Measurements from ENCODE around the gene MIS18A.

- TF ChIP-seq EZH2 (optimal IDR thresholded peaks at IDR 0.05; ENCODE audit: low read depth, low read length) (no peak), EZH2phosphoT487 (IDR thresholded peaks at IDR 0.05; ENCODE audit: low read length) (no peak)
- TF ChIP-seq, protein P1, sequence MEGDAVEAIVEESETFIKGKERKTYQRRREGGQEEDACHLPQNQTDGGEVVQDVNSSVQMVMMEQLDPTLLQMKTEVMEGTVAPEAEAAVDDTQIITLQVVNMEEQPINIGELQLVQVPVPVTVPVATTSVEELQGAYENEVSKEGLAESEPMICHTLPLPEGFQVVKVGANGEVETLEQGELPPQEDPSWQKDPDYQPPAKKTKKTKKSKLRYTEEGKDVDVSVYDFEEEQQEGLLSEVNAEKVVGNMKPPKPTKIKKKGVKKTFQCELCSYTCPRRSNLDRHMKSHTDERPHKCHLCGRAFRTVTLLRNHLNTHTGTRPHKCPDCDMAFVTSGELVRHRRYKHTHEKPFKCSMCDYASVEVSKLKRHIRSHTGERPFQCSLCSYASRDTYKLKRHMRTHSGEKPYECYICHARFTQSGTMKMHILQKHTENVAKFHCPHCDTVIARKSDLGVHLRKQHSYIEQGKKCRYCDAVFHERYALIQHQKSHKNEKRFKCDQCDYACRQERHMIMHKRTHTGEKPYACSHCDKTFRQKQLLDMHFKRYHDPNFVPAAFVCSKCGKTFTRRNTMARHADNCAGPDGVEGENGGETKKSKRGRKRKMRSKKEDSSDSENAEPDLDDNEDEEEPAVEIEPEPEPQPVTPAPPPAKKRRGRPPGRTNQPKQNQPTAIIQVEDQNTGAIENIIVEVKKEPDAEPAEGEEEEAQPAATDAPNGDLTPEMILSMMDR (IDR thresholded peaks at IDR 0.05; ENCODE audit: low read length) = no peak
Observed at GRCh38 chr21:32297449-32297848, 18.6 kb upstream of the MIS18A start.

Measured in MM.1S (cell line).